IgD-negative memory B cell (primary cell): ENCODE data around the gene MAPK8IP2. TPM values are rescaled to one million over a fixed set of nuclear protein-coding genes. Genes with fewer than 3 reads are reported as not detected.
A peak's percentile ranks its signal among the peaks of the same experiment; 100 is the strongest.
"Not testable (repeated sequence)": the region's sequence is repeated elsewhere in the genome, so short reads cannot be mapped to it uniquely, and the experiment has no call there.

Experiments
- H3K27ac Mint-ChIP-seq, 3 donors: one replicate each; pipeline ENCODE4 v1.8.0; 2020 to 2022; ENCODE audit warnings: mild to moderate bottlenecking in 3 of 3, mixed read lengths in 3 of 3, moderate library complexity in 1 of 3
- H3K27me3 Mint-ChIP-seq: one replicate; pipeline ENCODE4 v1.8.0; 2021; ENCODE audit warnings: mixed read lengths
- H3K36me3 Mint-ChIP-seq: one replicate; pipeline ENCODE4 v1.8.0; 2020; ENCODE audit warnings: mild to moderate bottlenecking, mixed read lengths
- H3K4me1 Mint-ChIP-seq, 3 donors: one replicate each; pipeline ENCODE4 v1.8.0; 2020 to 2022; ENCODE audit warnings: mixed read lengths in 3 of 3, mild to moderate bottlenecking in 1 of 3
- H3K4me3 Mint-ChIP-seq, 4 donors: one replicate each; pipeline ENCODE4 v1.8.0; 2020 to 2022; ENCODE audit warnings: mild to moderate bottlenecking in 4 of 4, mixed read lengths in 4 of 4, moderate library complexity in 3 of 4
- H3K9me3 Mint-ChIP-seq, 3 donors: one replicate each; pipeline ENCODE4 v1.8.0; 2020 to 2021; ENCODE audit warnings: mixed read lengths in 3 of 3, mild to moderate bottlenecking in 1 of 3
- polyA plus RNA-seq: library from polyadenylated mRNA; unstranded; fragments of 300-500 nt; fragmentation: Illumina TruSeq; gene quantifications from one replicate; pipeline ENCODE4 v1.2.3, GENCODE V29; 2021

The MAPK8IP2 gene
- polyA plus RNA-seq, 1 donor from 2014 or later: not detected

GRCh38 chr22:50624347-50625130 lies 23.9 kb downstream of the MAPK8IP2 start:
- H3K4me3 Mint-ChIP-seq: peak overlapping the region in 2 of 4 donors; percentile 22 to 65
- no peaks in the 10 kb centered on the region for H3K36me3 Mint-ChIP-seq
- no peaks in the 10 kb centered on the region for H3K27me3 Mint-ChIP-seq
- H3K9me3 Mint-ChIP-seq: no peaks in the 10 kb centered on the region
- peaks cover 17 to 32% (median 28%) of the 10 kb centered on the region in 3 donors for H3K4me1 Mint-ChIP-seq
- peak overlapping the region in 2 of 3 donors; percentile 5 to 26 for H3K27ac Mint-ChIP-seq

- peak overlapping the region in 1 of 4 donors; percentile 21 for H3K4me3 Mint-ChIP-seq
- no peaks in the 10 kb centered on the region for H3K36me3 Mint-ChIP-seq
- peak overlapping the region in 2 of 3 donors; percentile 31 to 67 for H3K27ac Mint-ChIP-seq
- no peaks in the 10 kb centered on the region for H3K9me3 Mint-ChIP-seq
- H3K27me3 Mint-ChIP-seq: no peaks in the 10 kb centered on the region
- peaks cover 17 to 28% (median 28%) of the 10 kb centered on the region in 3 donors for H3K4me1 Mint-ChIP-seq
These were observed 24.6 kb downstream of the MAPK8IP2 start for GRCh38 chr22:50625131-50625567.

GRCh38 chr22:50625568-50626313 lies 25.1 kb downstream of the MAPK8IP2 start:
- Mint-ChIP-seq H3K27me3 (no peaks in the 10 kb centered on the region), H3K36me3 (no peaks in the 10 kb centered on the region), H3K4me3 (peak overlapping the region in 1 of 4 donors; percentile 21), H3K4me1 (peaks cover 13 to 26% (median 26%) of the 10 kb centered on the region in 3 donors), H3K9me3 (no peaks in the 10 kb centered on the region), H3K27ac (peak overlapping the region in 2 of 3 donors; percentile 31 to 67)

GRCh38 chr22:50626314-50626849 lies 25.8 kb downstream of the MAPK8IP2 start:
- peak overlapping the region; percentile 62 to 85 (median 74) for H3K4me3 Mint-ChIP-seq
- H3K27me3 Mint-ChIP-seq: no peaks in the 10 kb centered on the region
- no peaks in the 10 kb centered on the region for H3K36me3 Mint-ChIP-seq
- H3K9me3 Mint-ChIP-seq: no peaks in the 10 kb centered on the region
- peaks cover 10 to 20% (median 20%) of the 10 kb centered on the region in 3 donors for H3K4me1 Mint-ChIP-seq
- H3K27ac Mint-ChIP-seq: peak overlapping the region in 1 of 3 donors; percentile 79

GRCh38 chr22:50626850-50627641 lies 26.5 kb downstream of the MAPK8IP2 start:
- Mint-ChIP-seq H3K36me3 (no peaks in the 10 kb centered on the region), H3K27me3 (no peaks in the 10 kb centered on the region), H3K4me1 (peaks cover 3 to 14% (median 13%) of the 10 kb centered on the region in 3 donors), H3K4me3 (peak overlapping the region; percentile 83 to 95 (median 88)), H3K9me3 (no peaks in the 10 kb centered on the region), H3K27ac (peak overlapping the region in 2 of 3 donors; percentile 79 to 81)

GRCh38 chr22:50627642-50628542 lies 27.3 kb downstream of the MAPK8IP2 start, which contains the start of gene ARSA:
TSS of gene ARSA (minus strand) at chr22:50628152. CDS start at chr22:50627779, 373 bp downstream.
- Mint-ChIP-seq H3K27me3 (no peaks in the 10 kb centered on the region), H3K4me1 (peaks cover 0 to 10% (median 8%) of the 10 kb centered on the region in 3 donors), H3K9me3 (no peaks in the 10 kb centered on the region), H3K4me3 (peak within 1 kb of the TSS; percentile 83 to 95 (median 90)), H3K27ac (peak within 1 kb of the TSS; percentile 22 to 89 (median 81)), H3K36me3 (no peaks in the 10 kb centered on the region)

GRCh38 chr22:50628543-50629134 lies 28.0 kb downstream of the MAPK8IP2 start:
- Mint-ChIP-seq H3K4me1 (peaks cover 0 to 10% (median 8%) of the 10 kb centered on the region in 3 donors), H3K27ac (peak overlapping the region; percentile 22 to 89 (median 46)), H3K9me3 (no peaks in the 10 kb centered on the region), H3K4me3 (peak overlapping the region; percentile 65 to 93 (median 84)), H3K36me3 (no peaks in the 10 kb centered on the region), H3K27me3 (no peaks in the 10 kb centered on the region)

- no peaks in the 10 kb centered on the region for H3K9me3 Mint-ChIP-seq
- no peak overlapping the region for H3K4me3 Mint-ChIP-seq
- no peaks in the 10 kb centered on the region for H3K27me3 Mint-ChIP-seq
- peak overlapping the region in 1 of 3 donors; percentile 57 for H3K27ac Mint-ChIP-seq
- H3K4me1 Mint-ChIP-seq: peaks cover 0 to 10% (median 8%) of the 10 kb centered on the region in 3 donors
- no peaks in the 10 kb centered on the region for H3K36me3 Mint-ChIP-seq
These were observed 29.8 kb downstream of the MAPK8IP2 start for GRCh38 chr22:50630376-50630775.

GRCh38 chr22:50633086-50633485 lies 32.5 kb downstream of the MAPK8IP2 start:
- Mint-ChIP-seq H3K27me3 (no peaks in the 10 kb centered on the region), H3K4me3 (no peak overlapping the region), H3K36me3 (peaks cover 6% of the 10 kb centered on the region), H3K9me3 (no peaks in the 10 kb centered on the region), H3K4me1 (peaks cover 0 to 10% (median 7%) of the 10 kb centered on the region in 3 donors), H3K27ac (no peak overlapping the region)

- Mint-ChIP-seq H3K27me3 (no peaks in the 10 kb centered on the region), H3K9me3 (no peaks in the 10 kb centered on the region), H3K27ac (no peak overlapping the region), H3K4me1 (peaks cover 0 to 5% (median 3%) of the 10 kb centered on the region in 3 donors), H3K4me3 (no peak overlapping the region), H3K36me3 (peaks cover 6% of the 10 kb centered on the region)
These were observed 33.2 kb downstream of the MAPK8IP2 start for GRCh38 chr22:50633771-50634170.

- H3K27ac Mint-ChIP-seq: no peak overlapping the region
- H3K9me3 Mint-ChIP-seq: no peaks in the 10 kb centered on the region
- H3K27me3 Mint-ChIP-seq: peaks cover 4% of the 10 kb centered on the region
- H3K4me3 Mint-ChIP-seq: no peak overlapping the region
- H3K36me3 Mint-ChIP-seq: peaks cover 6% of the 10 kb centered on the region
- H3K4me1 Mint-ChIP-seq: peaks cover 0 to 4% (median 0%) of the 10 kb centered on the region in 3 donors
These were observed 35.0 kb downstream of the MAPK8IP2 start for GRCh38 chr22:50635591-50635990.

GRCh38 chr22:50640296-50640695 lies 39.7 kb downstream of the MAPK8IP2 start:
- H3K36me3 Mint-ChIP-seq, H3K9me3 Mint-ChIP-seq, H3K4me1 Mint-ChIP-seq, H3K27ac Mint-ChIP-seq, H3K4me3 Mint-ChIP-seq: not testable (repeated sequence)
- peaks cover 15% of the 10 kb centered on the region for H3K27me3 Mint-ChIP-seq
